Activated CD4-positive, CD25-positive, alpha-beta regulatory T cell treated with anti-CD3 and anti-CD28 coated beads, Interleukin-2, amount 50 U/mL, for 16 hours (primary cell): ENCODE measurements around the gene OR51S1.
"Not testable (repeated sequence)": the region's sequence is repeated elsewhere in the genome, so short reads cannot be mapped to it uniquely, and the experiment has no call there.

Experiments used
- DNase-seq: peaks from one replicate; pipeline ENCODE4 v3.0.0-alpha.2; 2020; ENCODE audit warnings: low read depth, low spot score

Gene OR51S1, protein sequence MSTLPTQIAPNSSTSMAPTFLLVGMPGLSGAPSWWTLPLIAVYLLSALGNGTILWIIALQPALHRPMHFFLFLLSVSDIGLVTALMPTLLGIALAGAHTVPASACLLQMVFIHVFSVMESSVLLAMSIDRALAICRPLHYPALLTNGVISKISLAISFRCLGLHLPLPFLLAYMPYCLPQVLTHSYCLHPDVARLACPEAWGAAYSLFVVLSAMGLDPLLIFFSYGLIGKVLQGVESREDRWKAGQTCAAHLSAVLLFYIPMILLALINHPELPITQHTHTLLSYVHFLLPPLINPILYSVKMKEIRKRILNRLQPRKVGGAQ

DNA sequence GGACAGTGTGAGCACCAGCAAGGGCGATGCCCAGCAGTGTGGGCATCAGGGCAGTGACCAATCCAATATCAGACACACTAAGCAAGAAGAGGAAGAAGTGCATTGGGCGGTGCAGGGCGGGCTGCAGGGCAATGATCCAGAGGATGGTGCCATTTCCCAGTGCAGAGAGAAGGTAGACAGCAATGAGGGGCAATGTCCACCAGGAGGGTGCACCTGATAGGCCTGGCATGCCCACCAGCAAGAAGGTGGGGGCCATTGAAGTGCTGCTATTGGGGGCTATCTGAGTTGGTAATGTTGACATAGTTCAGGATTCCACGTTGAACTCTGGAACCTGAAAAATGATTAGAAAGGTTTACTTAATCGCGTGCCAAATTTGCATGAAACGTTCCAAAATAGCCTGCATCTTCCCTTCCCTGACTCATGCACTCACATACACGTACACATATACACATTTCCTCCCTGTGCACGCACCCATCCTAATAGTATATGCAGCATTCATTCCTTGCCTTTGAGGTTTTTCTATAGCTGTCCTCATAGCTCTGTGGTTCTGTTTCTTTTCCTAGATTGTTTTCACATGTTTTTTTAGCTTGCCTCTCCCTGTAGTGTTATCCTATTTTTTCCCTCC lies at the start of gene OR51S1:
TSS of gene OR51S1 (minus strand) at position 301 of the 625 bp plus-strand sequence. CDS start at position 301, 0 bp downstream.
- no peak for DNase-seq

DNA sequence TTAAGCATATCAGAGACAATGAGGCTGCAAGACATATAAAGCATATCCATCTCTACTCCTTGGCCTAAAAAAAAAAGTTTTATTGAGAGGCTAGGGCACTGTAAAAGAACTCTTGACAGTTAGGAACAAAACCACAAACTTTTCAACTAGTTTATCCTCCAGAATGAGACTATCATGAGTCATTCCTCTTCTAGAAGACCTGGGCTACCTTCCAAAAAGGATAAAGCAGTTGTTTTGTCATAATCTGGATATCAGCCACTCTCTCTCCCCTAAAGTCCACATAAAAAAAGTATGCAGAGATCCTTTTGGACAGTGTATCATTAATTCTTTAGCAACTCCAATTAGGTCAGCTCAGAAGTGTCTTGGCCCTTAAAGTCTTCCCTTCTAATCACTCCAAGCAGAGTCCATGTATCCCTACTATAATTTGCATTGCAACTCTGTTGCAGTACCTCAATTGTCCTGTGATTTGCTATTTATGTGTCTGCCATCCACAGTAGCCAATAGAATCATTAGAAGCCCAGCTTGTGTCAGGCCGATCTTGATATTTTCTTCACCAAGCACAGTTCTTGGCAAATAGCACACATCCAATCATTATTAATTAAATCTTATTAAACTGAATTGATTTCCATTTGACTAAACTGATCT lies 43.1 kb upstream of the OR51S1 start:
- no peak for DNase-seq

DNA sequence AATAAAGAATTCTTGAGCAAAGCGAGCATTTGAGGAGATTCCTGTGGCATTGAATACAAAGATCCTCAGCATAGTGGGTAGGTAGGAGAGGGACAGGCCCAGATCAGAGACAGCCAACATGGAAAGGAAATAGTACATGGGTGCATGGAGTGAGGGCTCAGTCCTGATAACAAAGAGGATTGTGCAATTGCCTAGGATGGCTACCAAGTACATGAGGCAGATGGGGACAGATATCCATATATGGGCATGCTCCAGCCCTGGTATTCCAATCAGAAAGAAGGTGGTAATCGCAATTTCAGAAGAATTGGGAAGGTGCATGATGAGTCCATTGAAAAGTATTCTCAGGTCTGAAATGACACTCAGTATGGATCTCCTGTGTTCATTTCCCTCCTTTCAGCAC lies 41.3 kb upstream of the OR51S1 start:
- no peak for DNase-seq

DNA sequence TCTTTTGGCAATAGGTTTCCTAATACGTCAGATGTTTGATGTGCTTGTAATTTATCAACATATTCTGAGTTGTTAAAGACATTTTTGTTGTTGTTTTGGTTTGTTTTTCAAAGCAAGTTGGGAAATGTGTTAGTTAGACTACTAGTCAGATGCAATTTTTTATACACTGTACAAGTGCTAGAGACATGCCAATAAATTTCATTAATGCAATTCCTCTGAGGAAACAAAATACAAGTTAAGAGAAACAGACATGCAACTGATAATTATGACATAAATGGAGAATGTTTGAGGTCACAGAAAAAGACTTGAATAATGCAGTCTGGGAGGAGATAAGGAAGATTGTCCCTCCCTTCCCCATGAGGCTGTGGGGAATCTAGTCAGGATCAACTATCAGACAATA lies 38.6 kb upstream of the OR51S1 start:
- DNase-seq, result no peak

DNA sequence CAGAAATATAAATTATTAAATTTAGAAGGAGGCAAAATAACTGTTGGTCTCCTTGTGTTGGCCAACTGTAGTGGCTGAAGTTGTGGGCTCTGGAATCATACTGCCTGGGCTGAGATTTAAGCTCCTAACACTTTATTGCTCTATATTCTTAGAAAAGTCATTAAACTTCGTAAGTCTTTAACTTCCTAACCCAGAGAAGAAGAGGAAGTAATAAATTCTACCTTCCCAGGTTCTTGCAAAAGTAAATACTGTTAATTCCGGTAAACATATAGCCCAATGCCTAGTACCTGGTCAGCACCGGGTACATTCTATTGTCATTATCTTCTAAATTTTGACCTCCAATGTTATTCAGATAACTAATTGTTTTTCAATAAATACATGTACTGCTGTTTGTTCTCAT lies 37.2 kb upstream of the OR51S1 start:
- no peak for DNase-seq

DNA sequence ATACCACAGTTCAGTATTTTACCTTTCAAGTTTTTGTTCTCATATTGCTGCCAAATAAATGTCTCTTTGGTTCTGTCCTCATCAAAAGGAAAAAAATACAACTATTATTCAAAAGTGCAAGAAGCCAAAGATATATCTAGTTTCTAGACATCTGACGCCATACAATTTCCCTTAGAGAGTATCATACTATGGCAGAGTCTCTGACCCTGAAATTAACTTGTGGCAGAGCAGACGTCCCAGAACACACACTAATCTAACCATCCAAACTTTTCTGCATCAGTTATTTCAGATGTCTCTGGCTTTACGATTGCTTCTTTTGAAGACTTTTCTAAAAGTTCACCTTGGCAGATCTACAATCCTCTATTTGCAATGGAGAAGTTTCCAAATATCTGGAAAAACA lies 35.4 kb upstream of the OR51S1 start:
- DNase-seq, result no peak

DNA sequence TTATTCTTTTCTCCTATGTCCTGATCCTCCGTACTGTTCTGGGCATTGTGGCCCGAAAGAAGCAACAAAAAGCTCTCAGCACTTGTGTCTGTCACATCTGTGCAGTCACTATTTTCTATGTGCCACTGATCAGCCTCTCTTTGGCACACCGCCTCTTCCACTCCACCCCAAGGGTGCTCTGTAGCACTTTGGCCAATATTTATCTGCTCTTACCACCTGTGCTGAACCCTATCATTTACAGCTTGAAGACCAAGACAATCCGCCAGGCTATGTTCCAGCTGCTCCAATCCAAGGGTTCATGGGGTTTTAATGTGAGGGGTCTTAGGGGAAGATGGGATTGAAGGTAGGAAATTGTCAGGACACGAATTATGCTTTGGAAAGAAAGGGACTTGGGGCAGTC lies 33.5 kb upstream of the OR51S1 start:
- DNase-seq, result no peak

DNA sequence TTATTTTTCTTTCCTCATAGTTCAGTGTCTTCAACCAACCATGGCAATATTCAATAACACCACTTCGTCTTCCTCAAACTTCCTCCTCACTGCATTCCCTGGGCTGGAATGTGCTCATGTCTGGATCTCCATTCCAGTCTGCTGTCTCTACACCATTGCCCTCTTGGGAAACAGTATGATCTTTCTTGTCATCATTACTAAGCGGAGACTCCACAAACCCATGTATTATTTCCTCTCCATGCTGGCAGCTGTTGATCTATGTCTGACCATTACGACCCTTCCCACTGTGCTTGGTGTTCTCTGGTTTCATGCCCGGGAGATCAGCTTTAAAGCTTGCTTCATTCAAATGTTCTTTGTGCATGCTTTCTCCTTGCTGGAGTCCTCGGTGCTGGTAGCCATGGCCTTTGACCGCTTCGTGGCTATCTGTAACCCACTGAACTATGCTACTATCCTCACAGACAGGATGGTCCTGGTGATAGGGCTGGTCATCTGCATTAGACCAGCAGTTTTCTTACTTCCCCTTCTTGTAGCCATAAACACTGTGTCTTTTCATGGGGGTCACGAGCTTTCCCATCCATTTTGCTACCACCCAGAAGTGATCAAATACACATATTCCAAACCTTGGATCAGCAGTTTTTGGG lies 33.0 kb upstream of the OR51S1 start, which contains the start of gene OR51T1:
TSS of gene OR51T1 (plus strand) at position 41 of the 641 bp plus-strand sequence. CDS start at position 41, 0 bp downstream.
- DNase-seq, result no peak

DNA sequence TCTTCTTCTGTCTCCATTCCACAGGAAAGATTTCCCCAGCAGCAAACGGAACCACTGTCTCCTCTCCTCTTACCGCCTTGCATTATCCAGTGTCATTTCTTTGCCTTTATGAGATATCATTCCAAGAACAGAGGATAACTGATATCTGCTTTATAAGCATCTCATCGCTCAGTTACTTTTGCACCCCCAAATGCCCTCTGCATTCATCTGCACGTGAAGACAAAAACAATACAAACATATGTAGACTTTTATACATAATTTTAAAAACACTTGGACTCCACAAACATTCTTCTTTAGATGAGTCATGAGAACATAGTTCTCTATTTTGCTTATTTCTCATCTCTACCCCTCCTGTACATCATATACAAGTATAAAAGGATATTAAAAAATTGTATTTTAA lies 32.2 kb upstream of the OR51S1 start:
- no peak for DNase-seq

DNA sequence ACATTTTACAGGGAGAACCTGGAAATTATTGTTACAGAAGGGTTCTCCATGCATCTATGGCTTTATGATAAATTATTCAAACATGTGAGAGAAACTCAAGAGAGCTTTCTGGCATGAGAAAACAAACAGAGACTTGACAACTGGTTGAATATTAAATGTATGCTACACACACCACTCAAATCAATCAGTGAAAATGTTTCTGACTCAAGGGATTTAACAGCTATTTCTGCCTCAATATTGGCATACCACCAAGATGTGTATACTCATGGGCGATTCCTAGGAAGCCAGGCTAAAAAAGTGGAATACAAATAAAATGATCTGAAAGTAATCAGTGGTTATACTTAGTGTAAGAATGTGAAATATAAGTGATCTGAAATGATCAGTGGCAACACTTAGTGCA lies 16.8 kb upstream of the OR51S1 start:
- no peak for DNase-seq

DNA sequence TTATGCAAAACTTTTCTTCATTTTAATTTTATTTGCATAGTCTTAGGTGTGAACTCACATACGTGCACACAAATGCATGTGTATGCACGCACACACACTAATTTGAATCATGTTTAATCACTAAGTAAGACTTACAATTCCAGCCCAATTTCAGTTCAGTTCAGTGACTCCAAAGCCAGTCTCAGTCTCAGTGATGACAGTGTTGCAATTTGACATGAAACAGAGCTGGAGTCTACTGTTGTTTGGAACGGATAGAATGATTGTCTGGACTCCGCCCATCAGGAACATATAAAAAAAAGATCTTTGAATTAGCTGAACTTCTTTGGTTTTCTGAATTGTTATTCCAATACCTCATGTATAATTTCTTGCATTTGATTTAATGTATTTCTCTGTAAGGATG lies 14.9 kb upstream of the OR51S1 start:
- no peak for DNase-seq

DNA sequence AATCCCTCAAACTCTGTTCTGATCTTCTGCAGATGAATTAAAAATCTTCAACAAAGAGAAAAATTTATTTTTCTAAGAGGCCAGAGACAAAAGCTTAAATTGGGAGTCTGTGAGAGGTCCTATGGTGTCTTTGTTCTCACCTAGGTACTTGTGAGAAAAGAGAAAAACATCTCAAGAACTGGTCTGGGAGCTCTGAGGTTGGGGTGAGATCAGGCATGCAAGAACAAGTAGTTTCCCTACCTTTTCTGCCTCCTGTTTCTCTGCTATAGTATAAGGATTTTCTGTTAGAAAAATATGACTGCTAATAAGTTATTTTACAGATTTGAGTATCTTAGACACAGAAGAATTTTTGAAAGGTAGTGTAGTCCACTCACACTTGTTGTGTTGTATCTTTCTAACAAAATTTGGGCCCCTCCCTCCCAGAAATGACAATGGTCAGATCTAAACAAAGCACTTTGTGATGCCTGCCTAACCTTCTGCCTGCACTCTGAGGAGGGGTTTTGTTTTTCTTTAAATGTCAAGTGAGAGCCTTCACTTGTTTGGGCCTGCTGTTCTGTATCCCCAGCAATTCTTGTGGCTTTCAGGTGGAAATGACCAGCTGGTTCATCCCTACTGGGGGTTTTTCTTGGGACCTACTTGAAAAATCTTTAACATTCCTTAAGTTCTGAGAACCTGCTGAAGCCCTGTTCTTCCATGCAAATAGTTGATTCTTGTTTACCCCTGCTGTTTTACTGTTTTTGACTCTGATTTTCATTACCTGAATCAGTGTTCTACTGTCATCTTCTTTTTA lies 13.6 kb upstream of the OR51S1 start:
- no peak for DNase-seq

DNA sequence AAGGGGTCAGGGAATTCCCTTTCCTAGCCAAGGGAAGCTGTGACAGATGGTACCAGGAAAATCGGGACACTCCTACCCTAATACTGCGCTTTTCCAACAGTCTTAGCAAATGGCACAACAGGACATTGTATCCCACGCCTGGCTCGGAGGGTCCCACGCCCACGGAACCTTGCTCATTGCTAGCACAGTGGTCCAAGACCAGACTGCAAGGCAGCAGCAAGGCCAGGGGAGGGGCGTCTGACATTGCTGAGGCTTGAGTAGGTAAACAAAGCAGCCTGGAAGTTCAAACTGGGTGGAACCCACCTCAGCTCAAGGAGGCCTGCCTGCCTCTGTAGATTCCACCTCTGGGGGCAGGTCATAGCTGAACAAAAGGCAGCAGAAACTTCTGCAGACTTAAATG lies 5.3 kb upstream of the OR51S1 start:
- DNase-seq, result not testable (repeated sequence)

DNA sequence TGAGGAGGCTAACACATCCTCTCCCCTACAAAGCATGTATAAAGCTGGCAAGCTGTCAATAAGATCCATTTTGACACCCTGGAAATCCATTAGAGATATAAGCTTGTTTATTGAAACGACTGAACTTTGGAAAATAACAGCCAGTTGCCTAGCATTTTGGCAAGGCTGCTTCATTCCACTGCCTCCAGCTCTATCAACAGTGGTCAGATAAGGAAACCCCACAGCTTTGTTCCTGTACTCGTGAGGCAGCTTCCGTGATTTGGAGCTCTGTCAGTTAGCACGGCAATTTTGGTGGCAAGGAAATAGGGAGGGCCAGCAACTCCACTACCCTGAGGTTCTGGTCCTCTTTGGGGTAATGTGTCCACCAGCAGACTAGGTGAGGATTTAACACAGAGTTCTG lies 2.0 kb upstream of the OR51S1 start:
- DNase-seq, result no peak

DNA sequence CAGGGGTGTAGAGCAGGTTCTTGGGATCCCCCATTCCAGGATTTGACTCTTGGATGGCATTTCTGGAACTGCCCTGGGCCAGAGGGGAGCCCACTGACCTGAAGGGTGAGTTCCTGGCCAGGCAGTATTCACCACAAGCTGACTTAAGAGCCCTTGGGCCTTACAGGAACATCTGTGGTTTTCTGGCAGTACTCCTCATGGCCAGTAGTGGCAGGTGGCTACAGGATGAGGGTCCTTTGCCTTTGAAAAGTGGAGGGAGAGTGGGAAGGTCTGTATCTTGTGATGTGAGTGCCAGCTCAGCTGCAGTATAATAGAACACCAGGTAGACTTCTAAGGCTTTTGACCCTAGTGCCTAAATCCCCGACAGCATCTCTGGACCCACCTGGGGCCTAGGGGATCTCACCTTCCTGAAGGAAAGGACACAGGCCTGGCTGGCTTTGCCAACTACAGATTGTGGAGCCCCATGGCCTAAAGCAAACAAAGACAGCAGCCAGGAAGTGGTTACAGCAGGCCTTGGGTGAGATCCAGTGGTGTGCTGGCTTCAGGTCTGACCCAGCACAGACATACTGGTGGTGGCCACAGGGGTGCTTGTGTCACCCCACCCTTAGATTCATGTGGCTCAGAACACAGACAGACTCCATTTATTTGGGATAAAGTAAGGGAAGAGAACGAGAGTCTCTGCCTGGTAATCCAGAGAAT lies 9.0 kb downstream of the OR51S1 start:
- DNase-seq, result no peak

DNA sequence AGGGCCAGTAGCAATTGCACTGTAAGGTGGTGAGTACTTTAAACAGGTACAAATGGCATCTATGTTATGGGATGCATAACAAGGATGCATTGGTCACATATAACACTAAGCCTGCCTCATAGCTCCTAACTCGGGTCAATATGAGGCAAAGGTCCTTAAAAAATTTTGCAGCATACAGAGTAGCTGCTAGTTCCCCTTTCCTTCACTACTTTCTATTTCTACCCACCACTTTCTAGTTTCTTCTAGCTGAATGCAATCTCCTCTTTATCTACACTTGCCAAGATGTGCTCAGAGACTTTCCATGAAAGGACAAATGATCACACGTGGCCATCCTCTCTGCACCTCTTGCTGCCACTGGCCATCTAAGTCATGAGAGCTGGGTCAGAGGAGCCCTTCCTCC lies 18.1 kb downstream of the OR51S1 start:
- DNase-seq, result no peak

DNA sequence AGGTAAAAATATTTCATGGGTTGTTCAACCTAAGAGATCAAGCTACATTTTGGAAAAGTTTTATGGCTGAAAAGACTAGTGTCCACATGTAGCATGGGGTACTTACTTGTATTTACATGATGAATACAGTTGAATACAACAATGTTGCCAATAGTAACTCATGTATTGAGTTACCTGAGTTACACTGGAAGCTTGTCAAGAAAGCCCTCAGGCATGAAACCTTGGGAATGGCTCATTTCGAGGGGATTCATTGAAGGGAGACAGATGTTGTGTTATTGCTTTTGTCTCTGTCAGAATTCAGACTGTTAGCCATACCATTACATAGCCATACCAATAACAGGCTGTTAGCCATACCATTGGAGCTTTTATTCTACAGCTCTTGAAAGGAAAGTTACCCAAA lies 18.7 kb downstream of the OR51S1 start:
- no peak for DNase-seq

DNA sequence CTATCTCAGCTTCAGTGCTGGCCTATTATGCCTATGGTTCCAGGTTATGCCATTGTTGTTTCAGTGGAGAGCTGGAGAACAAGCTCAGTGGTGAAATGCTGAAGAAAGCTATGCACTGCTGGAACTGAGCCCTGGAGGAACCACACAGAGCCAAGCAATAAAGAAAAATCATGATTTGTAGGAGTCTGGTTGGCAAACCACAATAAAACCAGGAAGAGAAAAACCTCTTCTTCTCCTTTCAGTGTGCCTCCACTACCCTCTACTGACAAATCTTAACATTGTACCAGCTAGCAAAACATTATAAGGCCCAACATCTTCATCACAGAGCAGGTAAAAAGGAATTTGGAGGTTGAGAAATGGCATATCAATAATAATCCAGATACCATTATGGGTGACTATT lies 22.6 kb downstream of the OR51S1 start:
- DNase-seq, result no peak

DNA sequence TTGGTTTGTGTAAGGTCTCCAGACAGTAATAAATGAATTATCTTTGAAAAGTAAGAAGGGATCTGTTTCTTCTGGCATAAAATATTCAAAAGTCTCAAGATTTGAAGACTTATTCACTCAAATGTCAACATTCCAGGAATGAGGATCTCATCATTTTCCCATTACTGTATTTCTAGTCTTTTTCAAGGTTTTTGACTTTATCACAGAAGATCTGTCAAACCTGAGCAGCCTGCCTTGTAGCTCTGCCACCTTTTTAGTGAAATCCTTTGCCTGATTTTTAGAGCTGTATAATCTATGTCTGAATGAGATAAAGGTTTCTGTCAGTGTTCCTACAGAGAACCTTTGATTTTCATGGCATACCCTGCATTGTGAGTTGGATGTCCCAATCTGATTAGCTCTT lies 23.9 kb downstream of the OR51S1 start:
- no peak for DNase-seq

DNA sequence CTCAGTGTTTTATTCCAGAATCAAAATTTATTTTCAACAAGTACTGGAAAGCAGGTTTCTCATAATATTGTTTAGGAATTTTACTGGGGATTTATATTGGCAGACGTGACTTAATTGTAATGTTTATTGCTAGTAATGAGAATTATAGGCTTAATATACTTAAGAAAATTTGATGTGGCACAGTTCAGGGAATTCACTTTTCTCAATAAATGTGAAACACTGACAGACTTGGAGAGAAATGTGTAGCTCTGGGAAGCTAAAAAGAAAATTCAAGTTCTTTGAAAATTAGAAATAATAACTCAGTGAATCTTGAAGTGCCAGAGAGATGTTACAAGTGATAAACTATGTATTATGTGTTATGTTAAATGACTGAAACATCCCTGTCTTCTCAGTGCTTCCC lies 28.0 kb downstream of the OR51S1 start, which contains the start of gene OR51F2:
TSS of gene OR51F2 (plus strand) at position 301 of the 400 bp plus-strand sequence. CDS start 101 bp downstream, outside the sequence.
- no peak for DNase-seq

DNA sequence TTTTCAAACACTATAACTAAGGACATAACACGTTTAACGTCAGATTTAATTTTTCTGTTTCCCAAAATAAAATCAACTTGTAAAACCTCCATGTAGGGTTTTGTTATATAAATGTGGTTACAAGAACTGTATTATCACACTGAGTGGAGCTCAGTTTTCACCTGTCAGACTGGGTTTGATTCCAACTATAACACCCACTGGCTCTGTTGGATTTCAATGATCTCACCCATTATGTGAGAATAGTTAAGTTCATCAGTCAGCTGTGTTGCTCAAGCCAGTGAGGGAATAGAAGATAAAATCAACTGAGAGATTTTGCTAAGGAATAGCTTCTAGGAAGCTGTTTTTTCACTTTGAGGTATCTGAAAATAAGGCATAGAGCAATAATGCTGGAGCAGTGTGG lies 39.8 kb downstream of the OR51S1 start:
- DNase-seq, result no peak
